DMS53 (cell line): ENCODE results near the gene SPATA9.
A peak's percentile ranks its signal among the peaks of the same experiment; 100 is the strongest.
"Not testable (repeated sequence)": the region's sequence is repeated elsewhere in the genome, so short reads cannot be mapped to it uniquely, and the experiment has no call there.

Experiments
- DNase-seq: peaks from one replicate; lab custom pipeline; 2025; lab: John Stamatoyannopoulos, UW

SPATA9 gene

DNA sequence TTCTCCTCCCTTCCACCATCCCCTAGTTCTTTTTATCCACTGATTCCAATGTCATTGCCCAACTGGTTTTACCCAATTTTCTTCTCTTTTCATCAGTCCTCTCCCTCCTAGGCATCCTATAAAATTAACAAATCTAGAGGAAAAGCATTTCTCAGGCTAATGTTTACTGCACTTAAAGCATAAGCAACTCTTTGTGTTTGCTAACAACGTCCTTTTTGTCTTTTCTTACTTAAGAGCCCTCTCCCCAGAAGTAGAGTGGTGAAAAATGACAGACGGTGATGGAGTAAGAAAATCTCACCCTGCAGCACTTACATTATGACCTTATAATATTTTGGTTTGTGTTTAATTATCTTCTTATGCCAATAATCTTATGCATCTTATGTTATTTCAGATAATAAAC lies 1.6 kb upstream of the SPATA9 start:
- DNase-seq: no peak

DNA sequence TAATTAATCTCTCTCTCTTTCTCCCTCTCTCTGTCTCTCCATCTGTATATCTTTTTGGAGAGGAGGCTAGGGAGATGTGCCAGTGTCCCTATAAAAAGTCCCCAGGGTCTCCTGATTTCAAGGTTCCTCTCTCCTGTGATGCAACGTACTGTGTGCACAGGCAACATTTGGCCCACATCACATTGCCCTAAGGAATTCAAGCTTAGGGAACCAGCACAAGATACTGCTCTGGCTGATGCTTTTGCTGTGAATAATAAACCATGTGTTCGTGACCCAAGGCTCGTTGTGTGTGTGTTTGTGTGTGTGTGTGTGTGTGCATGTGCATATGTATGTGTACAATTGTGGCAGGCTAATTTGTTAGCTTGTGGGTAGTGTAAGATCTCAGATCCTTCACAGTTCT lies 9.7 kb downstream of the SPATA9 start:
- DNase-seq: no peak

DNA sequence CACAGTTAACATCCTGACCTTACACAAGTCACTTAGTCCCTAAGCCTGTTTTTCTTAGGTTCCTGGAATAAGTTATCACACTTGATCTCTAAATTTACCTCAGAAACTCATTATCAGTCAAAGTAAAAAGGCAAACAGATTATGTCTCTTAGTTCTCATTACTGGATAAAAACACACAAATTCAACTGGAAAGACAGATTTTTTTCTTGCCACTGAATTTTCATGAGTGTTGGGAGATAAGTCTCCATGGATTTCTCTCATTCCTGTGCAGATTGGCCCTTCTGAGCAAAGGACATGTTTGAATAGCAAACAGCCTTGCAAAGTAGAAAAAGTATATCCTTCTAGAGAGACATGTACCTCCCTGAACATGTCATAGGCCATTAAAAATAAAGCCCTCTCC lies 10.2 kb downstream of the SPATA9 start:
- DNase-seq: no peak

DNA sequence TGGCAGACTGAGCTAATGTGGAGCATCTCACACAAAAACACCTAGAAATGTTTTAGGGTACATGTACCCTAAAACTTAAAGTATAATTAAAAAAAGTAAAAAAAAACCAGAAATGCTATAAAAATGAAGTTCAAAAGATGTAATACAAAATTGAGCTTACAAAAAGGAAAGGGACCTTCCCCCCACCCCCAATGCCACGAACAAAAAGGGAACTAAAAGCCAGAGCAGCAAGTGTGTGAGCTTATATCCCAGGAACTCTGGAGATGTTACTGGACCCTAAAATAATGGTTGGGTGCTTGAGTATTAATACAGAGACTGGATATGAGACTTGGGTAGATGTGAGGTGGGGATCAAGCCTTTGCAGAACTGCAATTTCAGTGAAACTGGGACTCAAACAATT lies 11.0 kb downstream of the SPATA9 start:
- DNase-seq: no peak

DNA sequence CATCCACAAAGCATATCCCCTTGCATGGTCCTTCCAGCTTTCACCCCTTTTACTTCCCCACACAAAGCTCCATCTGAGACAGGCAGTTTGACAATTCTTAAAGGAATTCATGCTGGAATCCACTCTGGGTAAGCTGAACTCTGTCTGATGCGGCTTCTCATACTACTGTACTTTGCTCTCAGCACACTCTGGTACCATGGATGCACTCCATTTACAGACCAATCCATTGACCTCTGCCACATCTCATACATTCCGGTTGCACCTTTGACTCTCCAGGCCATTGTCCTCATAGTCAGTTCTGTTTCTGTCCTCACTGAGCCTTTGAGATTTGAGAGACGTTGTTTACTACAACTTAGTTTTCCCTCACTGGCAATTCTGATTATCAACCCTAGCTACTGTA lies 12.2 kb downstream of the SPATA9 start:
- DNase-seq: no peak

DNA sequence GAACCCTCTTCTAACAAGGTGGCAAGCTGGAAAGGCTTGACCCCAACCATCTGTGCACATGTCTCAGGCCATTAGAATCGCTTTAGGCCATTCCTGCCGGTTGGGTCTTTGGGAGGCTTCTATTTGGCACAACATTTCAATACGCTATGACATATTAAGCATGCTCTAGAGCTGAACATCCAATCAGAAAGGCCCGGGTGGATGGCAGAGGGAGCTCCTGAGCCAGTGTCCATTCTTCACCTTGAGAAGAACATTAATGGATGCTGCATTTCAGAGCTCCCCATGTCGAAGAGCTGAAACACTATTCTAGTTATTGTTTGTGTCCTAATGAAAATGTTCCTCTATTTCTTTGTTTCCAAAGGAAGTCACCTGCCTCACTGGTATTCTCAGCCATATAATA lies 12.8 kb downstream of the SPATA9 start:
- DNase-seq: no peak

DNA sequence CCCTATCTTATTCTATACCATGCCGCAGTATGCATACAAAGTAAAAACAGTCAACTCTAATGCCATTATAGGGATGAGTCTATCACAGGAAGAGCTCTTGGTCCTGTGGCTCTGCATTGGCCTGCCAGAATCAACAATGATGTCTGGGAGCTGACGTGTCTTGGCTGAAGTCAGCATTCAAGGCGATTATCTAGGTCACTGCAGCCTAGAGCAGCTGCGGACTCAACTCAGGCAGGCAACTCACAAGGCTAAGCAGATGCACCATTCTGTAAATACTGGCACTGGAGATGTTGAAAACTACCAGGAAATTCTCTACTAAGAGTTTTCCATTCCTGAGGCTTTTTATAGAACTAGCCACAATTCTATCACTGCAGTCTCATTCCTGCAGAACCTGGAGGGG lies 13.3 kb downstream of the SPATA9 start:
- DNase-seq: peak; percentile 33

DNA sequence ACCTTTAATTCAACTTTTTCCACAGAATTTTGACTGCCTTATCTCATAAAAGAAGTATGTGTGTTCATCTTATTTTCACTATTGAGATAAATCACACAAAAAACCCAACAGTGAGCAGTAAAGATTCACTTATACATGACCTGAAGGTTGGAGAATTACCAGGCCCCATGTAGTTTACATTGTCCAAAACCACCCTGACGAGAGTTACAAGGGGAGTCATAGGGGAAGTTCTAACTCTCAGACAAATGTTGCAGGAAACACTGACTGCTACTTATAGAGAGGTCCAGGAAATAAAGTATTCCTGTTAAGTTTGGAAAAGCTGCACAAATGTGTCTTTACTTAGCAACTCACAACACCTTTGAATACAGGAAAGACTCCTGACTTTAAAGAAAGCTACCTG lies 14.1 kb downstream of the SPATA9 start:
- DNase-seq: no peak

DNA sequence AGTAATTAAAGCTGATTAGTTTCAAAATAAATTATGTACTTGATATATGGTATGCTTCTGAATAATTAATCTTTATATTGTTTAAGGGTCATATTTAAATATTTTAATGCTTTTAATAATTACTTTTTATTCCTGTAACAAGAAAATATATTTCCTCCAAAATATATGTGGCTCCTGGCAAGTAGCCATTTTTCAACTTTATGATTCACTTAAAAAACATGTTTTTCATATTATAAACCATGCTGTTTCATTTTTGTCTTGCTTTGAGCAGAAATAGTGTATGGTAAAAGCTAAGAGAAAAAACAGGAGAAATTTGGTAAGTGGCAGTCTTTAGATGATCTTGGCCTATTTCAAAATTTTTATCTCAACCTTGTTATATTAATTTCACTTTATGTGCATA lies 14.6 kb downstream of the SPATA9 start:
- no peak for DNase-seq

DNA sequence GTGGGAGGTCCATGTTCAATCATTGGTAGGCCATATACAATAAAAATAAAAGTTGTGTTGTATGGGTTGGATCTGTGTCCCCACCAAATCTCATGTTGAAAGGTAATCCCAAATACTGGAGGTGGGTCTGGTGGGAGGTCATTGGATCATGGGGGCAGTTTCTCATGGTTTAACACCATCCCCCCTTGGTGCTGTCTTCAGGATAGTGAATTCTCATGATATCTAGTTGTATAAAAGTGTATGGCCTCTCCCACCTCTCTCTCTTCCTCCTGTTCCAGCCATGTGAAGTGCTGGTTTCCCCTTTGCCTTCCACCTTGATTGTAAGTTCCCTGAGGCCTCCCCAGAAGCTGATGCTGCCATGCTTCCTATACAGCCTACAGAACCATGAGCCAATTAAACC lies 15.1 kb downstream of the SPATA9 start:
- DNase-seq: no peak

DNA sequence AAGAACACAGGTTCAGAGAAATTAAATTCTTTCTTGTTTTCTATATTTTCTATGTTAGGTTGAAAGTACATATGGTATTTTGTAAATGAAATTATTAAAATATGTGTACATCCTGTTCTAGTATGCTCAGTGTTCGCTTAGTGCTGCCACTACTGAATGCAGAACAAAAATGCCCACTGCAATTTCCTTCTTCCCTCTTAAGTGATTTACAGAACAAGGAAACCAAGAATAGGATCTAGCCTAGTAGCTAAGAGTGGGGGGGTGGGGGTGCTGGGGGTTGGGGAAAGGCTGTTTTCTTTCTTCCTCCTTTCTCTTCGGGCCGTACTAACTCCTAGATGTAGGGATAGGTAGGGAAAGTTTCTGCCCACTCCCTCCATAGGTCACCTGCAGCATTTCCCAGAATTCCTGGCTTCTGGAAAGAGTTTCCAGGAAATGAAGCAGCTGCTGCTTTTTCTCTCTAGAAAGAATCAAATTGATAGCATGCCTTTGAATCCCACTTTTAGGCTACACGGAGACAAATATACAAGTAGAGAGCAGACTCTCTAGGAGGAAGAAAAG lies 15.7 kb downstream of the SPATA9 start:
- DNase-seq: no peak

DNA sequence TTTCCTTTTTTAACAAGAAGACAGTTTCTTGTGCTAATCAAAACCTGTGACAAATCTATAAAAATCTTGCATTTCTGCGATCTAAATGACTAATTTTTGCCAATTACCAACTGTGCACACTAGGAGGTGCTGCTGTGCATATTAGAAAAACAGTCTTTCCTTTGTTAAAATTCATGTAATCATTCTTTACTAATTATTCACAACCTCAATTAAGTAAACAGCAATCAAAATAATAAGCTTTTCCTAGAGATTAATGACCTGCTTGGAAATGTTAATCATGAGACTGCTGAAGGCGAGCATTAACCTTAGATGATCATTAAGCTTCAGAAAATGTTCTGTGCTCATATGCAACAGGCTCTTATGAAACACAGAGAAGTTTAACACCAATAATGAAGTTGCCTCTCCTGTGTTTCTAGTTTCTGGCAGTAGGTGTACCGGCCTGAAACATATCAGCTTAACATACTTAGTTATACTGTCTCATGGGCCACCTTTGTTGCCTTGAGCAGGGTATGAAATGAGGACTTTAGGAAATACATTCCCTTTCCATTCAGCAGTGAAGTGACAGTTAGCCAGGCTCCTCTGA lies 18.5 kb downstream of the SPATA9 start:
- peak; percentile 61 for DNase-seq

DNA sequence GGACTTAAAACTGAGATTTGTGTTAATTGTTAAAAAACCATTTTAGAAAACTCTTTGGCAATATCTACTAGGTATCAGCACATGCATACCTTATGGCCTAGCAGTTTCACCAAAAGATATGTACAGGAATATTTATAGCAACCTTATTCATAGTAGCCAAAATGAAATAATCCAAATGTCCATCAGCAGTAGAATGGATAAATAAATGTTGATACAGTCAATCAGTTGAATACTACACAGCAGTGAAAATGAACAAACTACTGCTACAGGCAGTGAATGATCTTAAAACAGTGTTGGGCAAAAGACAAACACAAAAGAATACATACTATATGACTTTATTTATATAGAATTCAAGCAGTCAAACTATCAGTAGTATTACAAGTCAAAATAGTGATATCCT lies 19.8 kb downstream of the SPATA9 start:
- DNase-seq: no peak

DNA sequence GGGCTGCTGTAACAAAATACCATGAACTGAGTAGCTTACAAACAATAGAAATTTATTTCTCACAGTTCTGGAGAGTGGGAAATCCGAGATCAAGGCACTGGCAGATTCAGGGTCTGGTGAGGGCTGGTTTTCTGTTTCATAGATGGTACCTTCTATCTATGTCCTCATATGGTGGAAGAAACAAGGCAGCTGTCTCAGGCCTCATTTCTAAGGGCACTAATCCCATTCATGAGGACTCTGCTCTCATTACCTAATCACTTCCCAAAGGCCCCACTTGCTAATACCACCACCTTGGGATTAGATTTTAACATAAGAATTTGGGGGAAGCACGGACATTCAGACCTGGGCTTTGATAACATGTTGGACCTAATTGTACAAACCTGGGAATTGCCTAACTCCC lies 22.7 kb downstream of the SPATA9 start:
- DNase-seq: no peak

DNA sequence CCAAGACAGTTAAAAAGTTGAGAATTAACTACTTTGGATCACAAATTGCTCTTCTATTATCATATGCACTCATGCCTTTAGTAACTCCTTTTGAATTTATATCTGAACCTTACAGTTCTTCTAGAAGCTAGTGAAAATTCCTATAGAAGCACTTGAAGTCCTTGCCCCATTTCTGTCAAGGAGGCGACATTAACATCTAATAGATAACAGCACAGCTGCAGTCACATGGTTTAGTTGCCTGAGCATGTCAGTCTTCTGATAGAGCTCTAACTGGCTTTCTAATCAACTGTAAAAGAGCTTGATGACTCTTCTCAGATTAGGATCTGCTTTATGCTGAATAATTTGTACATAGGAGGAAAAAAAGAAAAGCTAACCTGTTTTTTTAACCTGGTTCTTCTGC lies 27.2 kb downstream of the SPATA9 start:
- no peak for DNase-seq

DNA sequence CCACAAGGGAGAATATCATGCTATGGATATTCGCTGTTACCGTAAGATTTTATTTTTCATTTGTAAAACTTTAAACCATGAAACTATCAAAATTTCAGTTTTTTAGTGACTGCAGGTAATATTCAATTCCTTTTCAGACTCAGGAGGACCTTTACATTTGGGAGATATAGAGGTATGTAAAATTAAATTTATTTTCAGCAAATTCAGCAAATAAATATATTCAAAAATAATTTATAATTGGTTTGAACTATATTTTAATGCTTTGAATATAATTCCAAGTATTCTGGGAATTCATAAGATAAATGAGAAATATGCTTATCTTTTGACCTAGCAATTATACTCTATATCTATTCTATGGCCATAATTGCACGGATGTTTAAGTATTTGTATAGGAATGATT lies 28.6 kb downstream of the SPATA9 start:
- no peak for DNase-seq

DNA sequence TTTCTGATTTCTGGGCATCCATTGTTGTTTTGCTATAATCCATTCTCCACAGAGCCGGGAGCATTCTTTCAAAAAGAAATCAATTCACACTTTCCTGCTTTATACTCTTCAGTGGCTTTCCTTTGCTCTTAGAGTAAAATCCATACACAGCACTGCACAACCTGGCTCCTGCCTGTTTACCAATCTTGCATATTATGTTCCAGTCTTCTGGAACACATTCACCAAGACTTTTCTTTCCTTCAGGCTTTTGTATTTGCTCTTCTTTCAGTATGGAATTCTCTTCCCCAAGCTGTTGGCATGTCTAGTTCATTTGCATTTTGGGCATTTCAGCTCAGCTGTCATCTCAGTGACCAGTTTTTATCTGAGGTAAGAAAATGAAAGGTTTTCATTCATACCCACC lies 29.9 kb downstream of the SPATA9 start:
- no peak for DNase-seq

DNA sequence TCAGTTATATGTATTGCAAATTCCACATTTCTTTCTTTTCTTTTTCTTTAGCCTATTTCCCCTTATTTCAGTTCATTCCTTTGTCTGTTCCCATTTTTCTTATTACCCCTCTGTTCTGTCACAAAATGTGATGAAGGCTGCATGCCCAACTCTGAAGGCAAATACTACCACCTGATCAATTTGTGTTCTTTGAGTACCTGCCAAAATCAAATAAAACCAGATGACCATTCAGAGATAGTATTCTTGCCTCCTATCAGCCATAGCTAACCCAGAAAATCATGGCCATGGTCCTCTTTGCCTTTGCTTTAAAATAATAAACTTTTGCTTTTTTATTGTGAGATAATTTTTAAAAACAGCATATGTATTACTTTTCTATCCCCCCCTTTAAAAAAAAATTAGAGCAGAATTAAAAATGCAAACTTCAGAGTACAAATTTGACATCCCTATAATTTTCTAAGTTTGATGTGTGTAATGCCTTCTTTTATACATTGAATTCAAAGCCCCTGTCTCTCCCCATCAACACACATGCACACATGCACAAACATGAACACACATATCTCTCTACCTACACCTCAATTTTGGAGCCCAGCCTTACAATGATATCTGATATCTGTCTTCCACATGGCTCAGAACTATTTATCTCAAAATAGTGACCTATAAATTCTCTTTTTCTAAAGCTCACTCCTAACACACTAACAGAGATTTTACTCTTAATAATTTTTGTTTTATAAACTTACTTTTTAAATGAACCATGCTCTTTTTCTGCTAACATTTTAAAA lies 32.8 kb downstream of the SPATA9 start:
- no peak for DNase-seq

DNA sequence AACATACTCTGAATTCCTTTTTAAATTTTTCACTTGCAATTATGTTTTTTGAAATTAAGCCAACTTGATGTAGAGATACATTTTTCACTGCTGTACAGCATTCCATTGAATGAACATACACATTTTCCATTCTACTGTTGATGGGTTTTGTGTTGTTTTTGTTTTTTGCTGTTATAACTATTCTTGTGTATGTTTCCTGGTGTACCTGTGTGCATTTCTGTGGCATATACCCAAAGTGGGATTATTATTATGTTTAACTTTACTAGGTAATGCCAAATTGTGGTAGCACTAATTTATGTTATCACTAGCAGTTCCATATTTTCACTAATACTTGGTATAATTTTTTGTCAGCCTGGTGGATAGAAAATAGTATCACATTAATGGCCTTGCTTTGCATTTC lies 33.5 kb downstream of the SPATA9 start:
- no peak for DNase-seq

DNA sequence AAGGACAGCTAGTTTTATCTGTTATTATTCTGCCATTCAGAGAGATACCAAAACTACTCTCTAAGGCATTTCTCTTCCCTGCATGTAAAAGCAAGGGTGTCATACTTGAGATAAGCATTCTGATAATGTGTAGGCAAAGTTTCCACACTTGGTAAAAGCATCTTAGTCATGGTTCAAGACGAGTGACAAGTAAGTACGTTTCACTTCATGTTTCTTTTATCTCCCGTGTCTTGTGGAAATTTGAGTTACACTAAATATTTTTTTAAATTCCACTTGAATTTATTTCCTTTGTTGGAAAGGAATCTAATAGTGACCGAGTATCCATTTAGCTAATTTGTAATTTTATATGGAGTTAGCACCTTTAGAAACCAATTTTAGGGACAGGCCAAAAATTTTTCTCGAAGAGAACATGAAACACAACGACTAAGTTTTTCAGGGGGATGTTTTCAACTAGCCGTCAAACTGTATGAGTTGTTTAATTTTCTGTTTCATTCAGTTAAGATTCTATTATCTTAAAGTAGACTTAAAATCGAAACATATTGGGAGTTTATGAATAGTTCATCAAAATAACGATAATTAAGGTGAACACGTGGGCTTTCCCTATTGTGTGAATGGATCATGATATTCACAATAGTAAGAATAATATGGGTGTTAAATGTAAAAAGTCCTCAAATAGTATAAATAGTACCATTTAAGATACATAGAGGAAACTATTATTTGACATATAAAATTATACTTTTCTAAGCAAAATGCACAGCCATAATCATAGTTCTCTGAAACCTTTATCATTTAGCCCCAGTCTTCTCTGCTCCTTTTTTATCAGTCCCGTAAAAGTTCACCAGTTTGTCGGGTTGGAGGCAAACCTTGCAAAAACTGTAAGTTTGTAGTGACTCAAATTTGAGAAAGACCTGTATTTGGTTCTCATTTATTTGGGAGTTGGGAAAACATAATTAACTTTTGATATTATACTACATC lies 34.6 kb downstream of the SPATA9 start:
- no peak for DNase-seq

DNA sequence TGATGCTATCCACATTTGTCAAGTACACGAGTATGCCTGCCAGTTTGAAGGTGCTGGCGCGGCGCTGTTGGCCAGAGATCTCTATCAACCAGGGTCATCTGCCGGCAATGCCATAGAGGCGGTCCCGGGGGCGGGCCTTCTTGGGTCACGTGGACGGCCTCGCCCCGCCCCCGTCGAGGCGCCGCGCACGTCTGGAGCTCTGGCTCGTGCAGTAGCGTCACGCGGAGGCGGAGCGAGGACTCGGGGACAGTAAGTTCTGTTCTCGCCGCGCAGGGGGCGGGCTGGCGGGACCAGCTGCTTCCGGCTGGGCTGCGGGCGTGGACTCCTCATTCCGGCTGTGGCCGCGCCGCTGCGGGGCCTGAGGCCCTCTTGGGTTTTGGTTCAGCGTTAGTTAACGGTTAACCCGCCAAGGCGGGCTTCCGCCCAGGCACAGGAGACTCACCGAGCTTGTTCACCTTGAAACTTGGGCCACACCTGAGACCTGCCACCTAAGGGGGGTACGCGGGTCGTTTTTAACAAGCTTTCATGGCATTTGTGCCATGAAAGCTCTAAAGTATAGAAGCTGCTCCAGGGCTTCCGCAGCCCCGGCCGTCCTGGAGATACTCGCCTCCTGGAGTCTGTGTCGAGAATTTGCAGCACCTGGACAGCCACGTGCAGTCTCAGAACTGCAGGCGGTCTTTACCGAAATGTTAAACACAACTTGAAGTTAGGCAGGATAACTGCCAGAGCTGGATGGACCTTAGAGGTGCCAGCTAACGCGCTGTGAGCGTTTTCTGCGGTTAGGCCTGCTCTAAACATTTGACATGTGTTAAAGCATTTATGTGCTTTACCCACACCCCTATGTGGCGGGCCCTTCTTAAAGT lies 36.0 kb downstream of the SPATA9 start, which contains the start of gene RFESD:
TSS of gene RFESD (plus strand) at position 209 of the 863 bp plus-strand sequence. CDS start 5,495 bp downstream, outside the sequence.
- DNase-seq: peak; percentile 100

DNA sequence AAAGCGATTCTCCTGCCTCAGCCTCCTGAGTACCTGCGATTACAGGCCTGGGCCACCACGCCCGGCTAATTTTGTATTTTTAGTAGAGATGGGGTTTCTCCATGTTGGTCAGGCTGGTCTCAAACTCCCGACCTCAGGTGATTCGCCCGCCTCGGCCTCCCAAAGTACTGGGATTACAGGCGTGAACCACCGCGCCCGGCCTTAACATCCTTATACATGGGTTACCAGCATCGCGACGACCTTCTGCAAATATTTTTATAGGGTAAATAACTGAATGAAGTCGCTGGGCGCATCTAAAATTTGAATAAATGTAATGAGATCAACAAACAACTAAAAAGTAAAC lies 36.6 kb downstream of the SPATA9 start:
- not testable (repeated sequence) for DNase-seq
